ENCODE results near the gene RAD50. TPM values are rescaled to one million over a fixed set of nuclear protein-coding genes. Genes with fewer than 3 reads are reported as not detected.

Gene RAD50
- polyA plus RNA-seq, 1 experiment = 9.7 TPM

DNA sequence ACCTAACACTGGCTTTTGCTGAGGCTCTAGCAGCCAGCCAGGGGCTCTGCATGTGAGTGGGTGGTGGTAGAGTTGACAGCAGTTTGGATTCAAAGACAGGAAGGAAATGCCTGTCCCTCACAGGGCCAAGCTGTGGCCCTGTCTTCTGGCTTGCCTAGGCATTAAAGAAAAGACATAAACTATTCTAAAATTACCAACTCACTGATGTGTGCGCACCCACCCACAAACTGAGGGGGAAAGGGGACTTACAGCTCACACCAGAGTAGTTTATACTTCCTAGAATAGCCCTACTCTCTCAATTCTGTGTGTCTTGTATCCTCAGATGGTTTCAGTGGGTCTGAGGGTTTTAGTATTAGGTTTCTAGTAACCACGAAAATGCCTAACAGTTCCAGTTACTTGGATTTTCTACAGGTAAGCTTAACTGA, 82.9 kb downstream of the RAD50 start:
- TF ChIP-seq, protein P1, sequence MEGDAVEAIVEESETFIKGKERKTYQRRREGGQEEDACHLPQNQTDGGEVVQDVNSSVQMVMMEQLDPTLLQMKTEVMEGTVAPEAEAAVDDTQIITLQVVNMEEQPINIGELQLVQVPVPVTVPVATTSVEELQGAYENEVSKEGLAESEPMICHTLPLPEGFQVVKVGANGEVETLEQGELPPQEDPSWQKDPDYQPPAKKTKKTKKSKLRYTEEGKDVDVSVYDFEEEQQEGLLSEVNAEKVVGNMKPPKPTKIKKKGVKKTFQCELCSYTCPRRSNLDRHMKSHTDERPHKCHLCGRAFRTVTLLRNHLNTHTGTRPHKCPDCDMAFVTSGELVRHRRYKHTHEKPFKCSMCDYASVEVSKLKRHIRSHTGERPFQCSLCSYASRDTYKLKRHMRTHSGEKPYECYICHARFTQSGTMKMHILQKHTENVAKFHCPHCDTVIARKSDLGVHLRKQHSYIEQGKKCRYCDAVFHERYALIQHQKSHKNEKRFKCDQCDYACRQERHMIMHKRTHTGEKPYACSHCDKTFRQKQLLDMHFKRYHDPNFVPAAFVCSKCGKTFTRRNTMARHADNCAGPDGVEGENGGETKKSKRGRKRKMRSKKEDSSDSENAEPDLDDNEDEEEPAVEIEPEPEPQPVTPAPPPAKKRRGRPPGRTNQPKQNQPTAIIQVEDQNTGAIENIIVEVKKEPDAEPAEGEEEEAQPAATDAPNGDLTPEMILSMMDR (IDR thresholded peaks at IDR 0.05; ENCODE audit: insufficient read depth, low read depth, low read length) = no peak
- DNase-seq (ENCODE audit: low read depth) = no peak
- Histone ChIP-seq H3K36me3 (ENCODE audit: control insufficient read depth, insufficient read depth, low read length) (peaks cover 8% of the 10 kb centered on the region), H3K4me3 (ENCODE audit: low read depth, low read length) (no peak overlapping the region), H3K27me3 (ENCODE audit: control insufficient read depth, insufficient read depth, low read length) (no peaks in the 10 kb centered on the region)
- ChIA-PET CTCF (interaction anchor here (1.4 to 1.8 kb wide), 2 partner anchors 8 to 75 kb away, joined by 4 read pairs; no protein-coding TSS in a partner anchor), POLR2A (no interaction called here)

DNA sequence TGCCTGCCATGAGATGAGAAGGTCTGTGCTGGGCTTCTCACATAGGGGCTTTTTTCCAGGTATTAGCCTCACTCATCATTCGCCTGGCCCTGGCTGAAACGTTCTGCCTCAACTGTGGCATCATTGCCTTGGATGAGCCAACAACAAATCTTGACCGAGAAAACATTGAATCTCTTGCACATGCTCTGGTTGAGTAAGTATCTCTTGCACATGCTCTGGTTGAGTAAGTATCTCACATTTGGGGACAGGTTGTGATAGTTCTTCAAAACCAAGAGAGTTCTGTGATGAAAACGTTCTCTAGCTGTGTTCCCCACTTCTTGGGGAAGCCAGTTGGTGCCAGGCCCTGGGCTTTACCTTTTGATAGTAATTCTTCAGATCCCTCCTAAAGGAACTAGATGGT, 83.8 kb downstream of the RAD50 start:
- Histone ChIP-seq H3K27me3 (ENCODE audit: control insufficient read depth, insufficient read depth, low read length) (no peaks in the 10 kb centered on the region), H3K4me3 (ENCODE audit: low read depth, low read length) (no peak overlapping the region), H3K36me3 (ENCODE audit: control insufficient read depth, insufficient read depth, low read length) (peaks cover 7% of the 10 kb centered on the region)
- TF ChIP-seq, protein P1 (IDR thresholded peaks at IDR 0.05; ENCODE audit: insufficient read depth, low read depth, low read length) = no peak
- DNase-seq (ENCODE audit: low read depth) = no peak
- CTCF ChIA-PET = interaction anchor here (1.4 to 1.8 kb wide), 2 partner anchors 9 to 74 kb away, joined by 4 read pairs; no protein-coding TSS in a partner anchor
- POLR2A ChIA-PET = no interaction called here

DNA sequence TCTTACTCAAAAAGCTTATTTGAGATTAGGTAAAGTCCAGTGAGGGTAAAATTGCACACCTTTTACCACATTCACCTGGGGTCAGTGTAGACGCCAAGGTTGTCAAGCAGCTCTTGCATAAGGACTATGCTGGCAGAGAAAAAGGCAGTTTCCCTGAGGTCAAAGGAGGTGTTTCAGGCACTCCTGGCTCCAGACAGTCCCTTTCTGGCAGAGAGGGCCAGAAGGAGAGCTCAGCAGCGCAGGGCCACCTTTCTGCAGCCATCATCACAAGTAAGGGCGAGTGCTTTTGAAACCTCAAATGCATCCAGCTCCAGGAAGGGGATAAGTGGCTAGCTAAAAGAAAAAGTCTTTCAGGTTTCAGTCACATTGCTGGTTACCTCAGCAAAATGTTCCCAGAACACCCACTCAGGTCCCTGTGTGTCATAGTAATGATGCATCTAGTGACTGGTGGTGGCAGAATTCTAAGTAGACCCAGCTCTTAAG, 84.5 kb downstream of the RAD50 start:
- TF ChIP-seq, protein P1 (IDR thresholded peaks at IDR 0.05; ENCODE audit: insufficient read depth, low read depth, low read length) = no peak
- H3K4me3 ChIP-seq (ENCODE audit: low read depth, low read length) = no peak overlapping the region
- H3K36me3 ChIP-seq (ENCODE audit: control insufficient read depth, insufficient read depth, low read length) = peaks cover 7% of the 10 kb centered on the region
- no peaks in the 10 kb centered on the region for H3K27me3 ChIP-seq (ENCODE audit: control insufficient read depth, insufficient read depth, low read length)
- ChIA-PET POLR2A (no interaction called here), CTCF (interaction anchor here (1.8 kb wide), 1 partner anchor 10 kb away, joined by 4 read pairs; no protein-coding TSS in a partner anchor)
- DNase-seq (ENCODE audit: low read depth) = no peak

DNA sequence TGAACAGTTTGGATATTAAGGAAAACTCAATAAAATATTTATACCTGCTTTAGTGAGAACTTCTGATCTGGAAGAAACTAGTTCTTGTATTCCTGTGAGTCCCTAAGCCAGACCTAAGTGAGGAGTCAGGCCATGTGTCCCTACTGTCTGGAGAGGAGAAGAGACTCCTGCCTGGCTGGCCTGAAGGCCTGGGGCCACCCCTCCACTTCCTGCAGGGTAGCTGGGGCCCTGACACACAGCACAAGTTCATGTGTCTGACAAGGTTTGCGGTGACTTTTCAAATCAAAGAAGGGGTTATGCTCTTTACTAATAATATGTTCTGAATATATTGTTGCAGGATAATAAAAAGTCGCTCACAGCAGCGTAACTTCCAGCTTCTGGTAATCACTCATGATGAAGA, 85.1 kb downstream of the RAD50 start:
- no peak for DNase-seq (ENCODE audit: low read depth)
- Histone ChIP-seq H3K27me3 (ENCODE audit: control insufficient read depth, insufficient read depth, low read length) (no peaks in the 10 kb centered on the region), H3K4me3 (ENCODE audit: low read depth, low read length) (no peak overlapping the region), H3K36me3 (ENCODE audit: control insufficient read depth, insufficient read depth, low read length) (peaks cover 7% of the 10 kb centered on the region)
- POLR2A ChIA-PET = no interaction called here
- TF ChIP-seq, protein P1 (IDR thresholded peaks at IDR 0.05; ENCODE audit: insufficient read depth, low read depth, low read length) = no peak
- CTCF ChIA-PET = no interaction called here

DNA sequence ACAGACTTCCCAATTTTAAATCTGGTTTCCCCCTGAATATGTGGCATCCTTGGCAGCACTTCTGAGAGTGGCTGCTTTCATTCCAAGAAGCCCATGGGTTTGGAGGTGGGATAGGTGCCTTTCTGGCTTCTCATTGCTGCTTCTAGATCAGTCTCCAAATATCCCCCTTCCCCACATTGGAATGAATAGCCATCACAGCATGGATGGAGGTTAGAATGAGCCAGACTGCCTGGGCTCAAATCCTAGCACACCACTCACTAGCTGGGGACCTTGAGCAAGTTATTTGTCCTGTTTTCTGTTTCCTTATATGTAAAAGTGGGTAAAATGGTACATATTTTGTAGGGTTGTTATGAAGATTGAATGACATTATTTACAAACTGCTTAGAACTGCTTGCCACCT, 87.4 kb downstream of the RAD50 start:
- Histone ChIP-seq H3K4me3 (ENCODE audit: low read depth, low read length) (no peak overlapping the region), H3K36me3 (ENCODE audit: control insufficient read depth, insufficient read depth, low read length) (peaks cover 5% of the 10 kb centered on the region), H3K27me3 (ENCODE audit: control insufficient read depth, insufficient read depth, low read length) (no peaks in the 10 kb centered on the region)
- DNase-seq (ENCODE audit: low read depth) = no peak
- TF ChIP-seq, protein P1 (IDR thresholded peaks at IDR 0.05; ENCODE audit: insufficient read depth, low read depth, low read length) = no peak
- POLR2A ChIA-PET = no interaction called here
- CTCF ChIA-PET = interaction anchor here (1.5 kb wide), 1 partner anchor 118 kb away, joined by 3 read pairs; no protein-coding TSS in a partner anchor
